Left colon (tissue), 2 donors: ENCODE measurements around the gene LCE3D. TPM values are rescaled to one million over a fixed set of nuclear protein-coding genes. Genes with fewer than 3 reads are reported as not detected.
"Not testable (repeated sequence)": the region's sequence is repeated elsewhere in the genome, so short reads cannot be mapped to it uniquely, and the experiment has no call there.

Experiments
- ATAC-seq: fragments of 200-7000 bp; cut with Tn5 transposase; one replicate; pipeline ENCODE4 v1.9.1; 2020; ENCODE audit warnings: mild to moderate bottlenecking, moderate library complexity
- DNase-seq, 2 donors: peaks; one replicate each; pipeline ENCODE4 v3.0.0-alpha.2; 2020
- intact Hi-C, 2 donors: fragments of 100-400 bp; cut with DNase I in 1 of 2; cut with micrococcal nuclease in 1 of 2; formaldehyde crosslinking; loops; one replicate each; pipeline versions ENCODE4 v1.11.2 to v1.14.0; 2022; cut with DNase I, micrococcal nuclease
- long read RNA-seq: library from polyadenylated mRNA; unstranded; transcript quantifications from one replicate; pipeline ENCODE4 v2.0.0, GENCODE V29; 2021
- total RNA-seq, 2 donors: library from RNA; stranded (reverse); fragmentation: NEBNext Ultra II Directional; extraction: Animal tissue kit (Norgen Biotek cat#: 25700); gene quantifications; one replicate each; pipeline ENCODE4 v1.2.1, GENCODE V29; 2021
- donor health status: DM: no; HTN: no; CAD: no.
- donor health status: DM: yes; HTN: yes; CAD: no.

The LCE3D gene, protein sequence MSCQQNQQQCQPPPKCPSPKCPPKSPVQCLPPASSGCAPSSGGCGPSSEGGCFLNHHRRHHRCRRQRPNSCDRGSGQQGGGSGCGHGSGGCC
- total RNA-seq: not detected
- long read RNA-seq: 0 reads

DNA sequence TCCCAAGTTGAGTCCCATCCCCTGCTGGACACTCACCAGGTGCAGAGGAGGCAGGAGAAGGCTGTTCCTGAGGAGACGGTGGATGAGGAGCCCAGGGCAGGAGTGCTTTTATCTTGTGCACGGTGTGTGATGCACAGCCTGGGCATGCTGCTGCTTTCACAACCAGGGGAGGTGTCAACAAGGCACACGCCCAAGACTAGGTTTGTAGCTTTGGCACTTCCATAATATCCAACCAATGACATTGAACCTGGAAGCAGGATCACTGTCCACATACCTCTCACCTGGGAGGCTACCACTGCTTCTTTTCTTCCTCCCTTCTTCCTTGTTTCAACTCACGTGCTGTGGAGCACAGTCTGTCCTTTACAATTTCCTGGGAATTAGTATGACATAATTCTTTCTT lies at the start of gene LCE3D:
LCE3D (minus strand) TSS at position 84 of the 400 bp plus-strand sequence. CDS start 580 bp downstream, outside the sequence.
- no peak for ATAC-seq
- intact Hi-C loops: no loop called here
- DNase-seq: no peak

- ATAC-seq (no peak), DNase-seq (no peak)
- intact Hi-C loops: no loop called here
Observed at GRCh38 chr1:152626744-152627143, 46.4 kb upstream of the LCE3D start.

DNA sequence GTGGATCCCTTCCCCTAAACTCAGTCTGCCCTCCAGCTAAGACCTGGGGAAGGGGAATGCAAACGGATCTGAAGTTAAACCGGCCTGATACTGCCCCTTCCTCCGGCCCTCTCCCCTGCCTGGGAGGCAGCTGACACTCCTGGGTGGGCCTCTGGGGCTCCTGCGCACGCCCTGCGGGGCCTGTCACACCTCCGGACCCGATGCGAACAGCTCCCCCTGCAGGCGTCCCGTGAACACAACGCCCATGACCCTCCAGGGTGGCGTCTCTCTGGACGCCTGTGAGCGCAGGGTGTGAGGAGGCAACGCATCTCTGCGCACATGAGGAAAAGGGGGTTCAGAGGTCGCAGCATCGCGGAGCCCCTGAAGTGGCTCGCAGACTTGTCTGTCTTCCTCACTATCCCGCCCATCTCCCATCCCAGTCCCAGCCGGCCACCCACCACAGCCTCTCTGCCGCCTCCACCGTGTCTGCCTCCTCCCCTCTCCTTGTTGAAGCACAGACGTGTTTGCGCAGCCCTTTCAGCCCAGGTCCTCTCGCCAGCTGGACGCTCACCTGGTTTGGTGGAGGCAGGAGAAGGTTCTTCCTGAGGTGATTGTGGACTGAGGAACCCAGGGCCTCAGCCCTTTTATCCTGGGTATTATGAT lies 43.0 kb upstream of the LCE3D start:
- intact Hi-C loops: no loop called here
- DNase-seq (peak in 1 of 2 donors; percentile 5), ATAC-seq (no peak)

- ATAC-seq (no peak), DNase-seq (peak in 1 of 2 donors; percentile 9)
- intact Hi-C loops: no loop called here
Observed at GRCh38 chr1:152622803-152623202, 42.5 kb upstream of the LCE3D start, which contains the start of gene LCE3A. TSS of gene LCE3A (minus strand) at chr1:152623103. CDS start at chr1:152623103, 0 bp downstream.

DNA sequence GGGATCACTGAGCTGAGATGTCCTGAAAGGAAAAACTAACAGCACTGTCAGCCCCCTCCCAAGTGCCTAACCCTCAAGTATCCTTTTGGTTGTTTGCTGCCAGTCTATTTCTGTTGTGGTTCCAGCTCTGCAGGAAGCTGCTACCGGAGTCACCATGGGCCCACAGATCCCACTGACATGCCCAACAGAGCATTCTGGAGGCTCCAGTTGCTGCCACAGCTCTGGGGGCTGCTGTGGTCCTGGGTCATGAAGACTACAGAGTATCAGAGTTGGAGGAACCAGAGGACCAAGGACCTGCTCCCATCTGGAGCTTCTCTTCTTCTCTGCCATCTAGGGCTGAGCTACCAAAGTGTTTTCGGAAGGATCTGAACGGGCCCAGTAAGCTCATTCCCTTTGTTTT lies 41.7 kb upstream of the LCE3D start:
- ATAC-seq: no peak
- no peak for DNase-seq
- intact Hi-C loops: no loop called here

DNA sequence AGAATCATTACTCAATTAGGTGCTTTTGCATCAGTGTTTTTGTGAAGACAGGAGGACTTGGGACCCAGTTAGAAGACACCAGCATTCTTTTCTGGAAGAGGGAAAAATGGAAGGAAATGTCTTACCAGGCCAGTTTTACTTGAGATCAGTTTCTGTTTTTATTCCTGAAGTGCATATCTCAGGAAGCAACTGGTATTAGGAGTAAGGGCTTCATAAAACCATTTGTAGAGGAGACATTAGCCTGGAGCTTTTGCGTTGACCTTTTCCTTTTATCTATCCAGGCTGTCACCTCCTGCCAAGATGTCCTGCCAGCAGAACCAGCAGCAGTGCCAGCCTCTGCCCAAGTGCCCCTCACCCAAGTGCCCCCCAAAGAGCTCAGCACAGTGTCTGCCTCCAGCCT lies 33.2 kb upstream of the LCE3D start, which contains the start of gene LCE3B:
LCE3B (plus strand) TSS at position 301 of the 400 bp plus-strand sequence; CDS start at position 301, 0 bp downstream.
- no peak for ATAC-seq
- intact Hi-C loops: no loop called here
- no peak for DNase-seq

GRCh38 chr1:152599934-152600333 lies 19.6 kb upstream of the LCE3D start, which contains the start of gene LCE3C:
TSS of gene LCE3C (plus strand) at chr1:152600234. CDS start at chr1:152600732, 498 bp downstream.
- intact Hi-C loops: no loop called here
- ATAC-seq (no peak), DNase-seq (no peak)

DNA sequence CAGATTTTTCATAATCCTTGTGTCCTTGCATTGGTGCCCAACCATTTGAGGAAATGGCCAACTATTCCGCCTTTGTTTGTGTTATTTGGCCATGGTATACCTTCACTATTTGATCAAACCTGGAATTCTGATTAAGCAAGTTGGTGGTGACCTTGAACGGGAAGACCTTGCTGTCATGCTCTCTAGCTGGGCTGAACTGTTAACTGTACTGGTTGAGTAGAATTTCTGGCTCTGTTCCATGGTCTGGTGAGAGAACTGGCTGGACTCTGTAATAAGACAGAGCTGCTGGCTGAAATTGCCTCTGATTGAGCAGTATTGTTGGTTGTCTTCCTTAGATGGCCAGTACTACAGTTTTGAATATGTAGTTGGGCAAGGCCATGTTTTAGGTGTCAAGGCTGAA lies 16.7 kb upstream of the LCE3D start:
- DNase-seq (no peak), ATAC-seq (no peak)
- intact Hi-C loops: no loop called here

DNA sequence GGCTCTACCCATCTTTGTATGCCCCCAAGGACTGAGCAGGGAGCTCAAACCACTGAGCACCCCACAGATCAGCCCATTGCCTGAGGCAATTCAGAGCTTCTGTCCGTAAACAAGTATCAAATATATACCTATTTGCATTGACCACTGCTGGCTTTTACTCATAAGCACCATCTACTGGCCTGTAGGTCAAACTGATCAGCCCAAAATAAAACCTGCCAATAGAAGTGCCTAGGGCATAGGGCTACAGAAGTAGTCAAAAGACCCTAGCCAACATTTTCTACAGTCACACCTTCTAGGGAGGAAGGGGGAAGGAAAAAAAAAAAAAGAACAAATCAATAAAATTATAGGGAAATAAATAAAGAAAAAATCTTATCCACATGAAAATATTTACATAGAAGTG lies 5.3 kb upstream of the LCE3D start:
- DNase-seq (no peak), ATAC-seq (no peak)
- intact Hi-C loops: no loop called here

DNA sequence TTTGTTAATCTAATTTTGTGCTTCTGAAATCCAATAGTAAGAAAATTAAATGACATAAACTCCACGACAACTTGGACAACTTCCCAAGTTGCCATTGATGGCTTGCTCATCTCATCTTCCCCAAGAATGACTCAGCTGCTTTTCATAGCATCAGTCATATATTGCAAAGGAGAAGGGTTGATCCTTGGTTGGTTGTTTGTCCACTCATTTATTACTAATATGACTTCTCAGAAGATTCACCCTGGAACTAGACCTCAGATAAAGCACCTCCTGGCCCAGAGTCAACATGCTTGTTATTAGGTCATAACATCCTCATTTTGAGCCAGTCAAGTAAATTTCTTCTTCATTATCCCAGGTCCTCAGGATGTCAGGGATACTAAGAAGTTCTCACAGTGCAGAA lies 2.3 kb upstream of the LCE3D start:
- DNase-seq (no peak), ATAC-seq (no peak)
- intact Hi-C loops: no loop called here

DNA sequence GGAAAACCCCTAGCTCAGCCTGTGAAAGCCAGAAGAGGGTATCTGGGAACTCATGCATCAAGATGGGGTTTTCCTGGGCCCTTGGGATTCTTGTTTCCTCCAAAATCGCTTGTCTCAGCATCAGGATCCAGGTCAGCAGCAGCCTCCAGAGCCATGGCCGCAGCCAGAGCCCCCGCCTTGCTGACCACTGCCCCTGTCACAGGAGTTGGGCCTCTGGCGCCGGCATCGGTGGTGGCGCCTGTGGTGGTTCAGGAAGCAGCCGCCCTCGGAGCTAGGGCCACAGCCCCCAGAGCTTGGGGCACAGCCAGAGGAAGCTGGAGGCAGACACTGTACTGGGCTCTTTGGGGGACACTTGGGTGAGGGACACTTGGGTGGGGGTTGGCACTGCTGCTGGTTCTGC lies 790 bp downstream of the LCE3D start:
- intact Hi-C loops, DNase-seq, ATAC-seq: not testable (repeated sequence)

DNA sequence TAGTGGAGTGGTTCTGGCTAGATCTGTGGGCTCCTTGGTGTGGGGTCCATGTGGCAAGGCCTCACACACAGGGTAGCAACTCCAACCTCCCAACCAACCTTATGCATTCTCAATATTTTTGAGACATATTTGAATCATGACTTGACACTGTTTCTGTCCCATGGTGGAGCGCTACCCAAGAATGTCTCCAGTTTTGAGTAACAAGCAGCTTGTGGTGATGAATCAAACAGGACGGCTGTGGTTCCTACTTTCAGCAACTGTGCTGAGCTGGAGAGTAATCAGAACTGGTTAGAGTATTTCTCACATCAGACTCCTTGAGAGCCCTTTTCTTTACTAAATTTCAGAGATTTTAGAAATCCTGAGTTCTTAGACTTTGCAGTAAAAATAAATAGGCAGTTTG lies 3.1 kb downstream of the LCE3D start:
- no peak for ATAC-seq
- intact Hi-C loops: no loop called here
- DNase-seq: no peak

GRCh38 chr1:152566681-152567080 lies 13.6 kb downstream of the LCE3D start, which contains the start of gene LCE3E:
TSS of gene LCE3E (minus strand) at chr1:152566780. CDS start at chr1:152566208, 572 bp downstream.
- DNase-seq (no peak), ATAC-seq (no peak)
- intact Hi-C loops: no loop called here

GRCh38 chr1:152565535-152566215 lies 14.6 kb downstream of the LCE3D start:
- ATAC-seq (no peak), DNase-seq (no peak)
- intact Hi-C loops: no loop called here

DNA sequence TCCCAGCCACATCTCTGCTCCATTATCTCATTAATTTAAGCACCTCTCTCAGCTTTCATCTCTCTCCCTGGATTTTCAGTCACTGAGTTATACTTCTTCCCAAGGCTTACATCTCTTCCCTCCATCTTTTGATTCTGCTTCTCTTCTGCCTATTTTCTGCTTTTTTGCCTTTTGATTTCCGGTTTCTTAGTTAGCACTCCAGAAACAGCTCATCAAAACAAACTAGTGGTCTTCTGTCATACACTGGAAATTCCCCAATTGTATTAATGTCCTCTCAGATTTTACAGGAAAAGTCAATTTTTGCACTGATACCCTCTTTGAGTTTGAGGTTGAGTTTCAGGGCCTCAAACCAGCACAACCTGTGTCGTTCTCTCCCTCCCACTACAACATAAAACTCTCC lies 15.2 kb downstream of the LCE3D start:
- intact Hi-C loops: no loop called here
- DNase-seq: no peak
- ATAC-seq: no peak

- intact Hi-C loops, DNase-seq, ATAC-seq: not testable (repeated sequence)
Observed at GRCh38 chr1:152548358-152548757, 32.0 kb downstream of the LCE3D start.

- intact Hi-C loops: no loop called here
- ATAC-seq: no peak
- DNase-seq: no peak
Observed at GRCh38 chr1:152546704-152547103, 33.6 kb downstream of the LCE3D start.

- intact Hi-C loops: no loop called here
Observed at GRCh38 chr1:152543820-152544219, 36.5 kb downstream of the LCE3D start.

DNA sequence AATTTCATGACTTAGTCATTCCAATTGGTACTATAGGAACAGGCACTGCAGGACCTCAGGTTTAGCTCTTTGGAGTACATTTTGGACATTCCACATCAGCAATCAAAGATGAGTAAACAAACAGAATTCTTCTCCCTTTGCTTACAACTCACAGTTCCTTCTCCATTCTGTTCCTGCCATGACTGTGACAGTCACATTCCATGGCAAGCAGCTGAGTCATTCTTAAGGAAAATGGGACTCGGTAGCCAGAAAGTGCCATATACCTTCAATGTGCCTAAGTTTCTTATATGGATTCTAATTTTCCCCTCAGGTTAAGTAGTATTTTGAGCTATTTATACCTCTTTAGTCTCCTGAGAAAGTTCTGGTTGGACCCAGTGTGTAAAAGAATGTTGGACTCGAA lies 40.4 kb downstream of the LCE3D start:
- DNase-seq (no peak), ATAC-seq (no peak)
- intact Hi-C loops: no loop called here

More at GRCh38 chr1:152543820-152544219, 36.5 kb downstream of the LCE3D start:
- DNase-seq: no peak
- no peak for ATAC-seq

DNA sequence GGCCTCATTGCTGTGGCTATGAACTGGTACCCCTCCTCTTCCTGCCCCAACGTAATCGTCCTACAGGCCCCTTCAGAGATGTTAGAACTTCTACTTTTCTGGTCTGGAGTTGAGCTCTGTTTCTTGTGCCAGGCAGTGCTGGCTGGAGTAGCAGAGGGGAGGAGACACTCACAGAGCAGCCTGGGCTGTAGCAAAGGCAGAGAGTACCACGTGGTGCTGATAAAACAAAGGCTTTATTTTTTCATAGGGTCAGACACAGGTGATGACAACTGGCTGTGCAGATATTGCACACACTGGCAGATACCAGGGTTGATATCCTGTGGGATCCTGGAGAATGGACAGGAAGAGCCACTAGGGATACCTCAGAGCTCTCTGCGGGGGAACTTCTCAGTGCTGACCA lies 42.8 kb downstream of the LCE3D start:
- ATAC-seq (no peak), DNase-seq (no peak)
- intact Hi-C loops: no loop called here
